ENCODE measurements around the gene ZNF225.
A peak's percentile ranks its signal among the peaks of the same experiment; 100 is the strongest.
"Not testable (repeated sequence)": the region's sequence is repeated elsewhere in the genome, so short reads cannot be mapped to it uniquely, and the experiment has no call there.

The ZNF225 gene

DNA sequence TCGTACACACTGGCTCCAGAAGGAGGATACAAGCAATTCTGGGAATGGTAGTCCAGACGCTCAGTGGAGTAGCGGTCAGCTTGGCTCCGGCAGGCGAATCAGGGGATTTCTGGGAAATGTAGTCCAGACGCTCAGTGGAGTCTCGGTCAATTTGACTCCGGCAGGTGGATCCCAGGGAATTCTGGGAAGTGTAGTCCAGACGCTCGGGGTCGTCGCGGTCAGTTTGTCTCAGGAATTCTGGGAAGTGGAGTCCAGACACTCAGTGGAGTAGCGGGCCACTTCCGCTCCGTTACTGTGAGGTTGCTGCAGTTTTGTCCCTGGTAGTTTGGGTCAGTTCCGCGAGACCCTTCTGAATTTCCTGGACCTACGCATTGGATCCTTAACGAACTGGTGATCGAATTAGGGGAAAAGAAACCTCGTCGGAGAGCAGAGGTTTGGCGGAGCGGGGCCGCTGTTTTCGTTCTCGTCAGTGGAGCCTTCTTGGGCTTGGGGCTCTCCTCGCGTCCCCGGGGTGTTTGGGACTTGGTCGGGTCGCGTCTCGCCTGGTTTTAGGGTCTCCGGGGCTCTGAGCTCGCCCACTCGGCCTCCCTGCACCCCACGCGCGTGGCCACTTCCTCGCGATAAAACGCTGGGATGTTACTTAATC is at the start of gene ZNF225:
TSS of gene ZNF225 (plus strand) at position 262 of the 646 bp plus-strand sequence. CDS start 2,429 bp downstream, outside the sequence.
- DNase-seq (ENCODE audit: low read depth in 2 of 2), result peak; percentile 56 to 59

DNA sequence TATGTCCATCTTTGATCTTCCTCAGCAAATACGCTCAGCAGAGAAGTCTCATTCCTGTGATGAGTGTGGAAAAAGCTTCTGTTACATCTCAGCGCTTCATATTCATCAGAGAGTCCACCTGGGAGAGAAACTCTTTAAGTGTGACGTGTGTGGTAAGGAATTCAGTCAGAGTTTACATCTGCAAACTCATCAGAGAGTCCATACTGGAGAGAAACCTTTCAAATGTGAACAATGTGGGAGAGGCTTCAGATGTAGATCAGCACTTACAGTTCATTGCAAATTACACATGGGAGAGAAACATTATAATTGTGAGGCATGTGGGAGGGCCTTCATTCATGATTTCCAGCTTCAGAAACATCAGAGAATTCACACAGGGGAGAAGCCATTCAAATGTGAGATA is 46.9 kb upstream of the ZNF225 start:
- DNase-seq (ENCODE audit: low read depth in 2 of 2), result no peak

DNA sequence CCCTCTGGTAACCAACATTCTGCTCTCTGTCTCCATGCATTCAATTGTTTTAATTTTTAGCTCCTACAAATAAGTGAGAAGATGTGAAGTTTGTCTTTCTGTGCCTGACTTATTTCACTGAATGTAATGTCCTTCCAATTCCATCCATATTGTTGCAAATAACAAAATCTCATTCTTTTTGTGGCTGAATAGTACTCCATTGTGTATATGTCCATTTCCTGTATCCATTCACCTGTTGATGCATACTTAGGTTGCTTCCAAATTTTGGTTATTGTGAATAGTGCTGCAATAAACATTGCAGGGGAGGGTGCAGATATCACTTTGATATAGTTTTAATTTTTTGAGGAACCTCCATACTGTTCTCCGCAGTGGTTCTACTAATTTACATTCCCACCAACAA is 43.8 kb upstream of the ZNF225 start:
- no peak for DNase-seq (ENCODE audit: low read depth in 2 of 2)

DNA sequence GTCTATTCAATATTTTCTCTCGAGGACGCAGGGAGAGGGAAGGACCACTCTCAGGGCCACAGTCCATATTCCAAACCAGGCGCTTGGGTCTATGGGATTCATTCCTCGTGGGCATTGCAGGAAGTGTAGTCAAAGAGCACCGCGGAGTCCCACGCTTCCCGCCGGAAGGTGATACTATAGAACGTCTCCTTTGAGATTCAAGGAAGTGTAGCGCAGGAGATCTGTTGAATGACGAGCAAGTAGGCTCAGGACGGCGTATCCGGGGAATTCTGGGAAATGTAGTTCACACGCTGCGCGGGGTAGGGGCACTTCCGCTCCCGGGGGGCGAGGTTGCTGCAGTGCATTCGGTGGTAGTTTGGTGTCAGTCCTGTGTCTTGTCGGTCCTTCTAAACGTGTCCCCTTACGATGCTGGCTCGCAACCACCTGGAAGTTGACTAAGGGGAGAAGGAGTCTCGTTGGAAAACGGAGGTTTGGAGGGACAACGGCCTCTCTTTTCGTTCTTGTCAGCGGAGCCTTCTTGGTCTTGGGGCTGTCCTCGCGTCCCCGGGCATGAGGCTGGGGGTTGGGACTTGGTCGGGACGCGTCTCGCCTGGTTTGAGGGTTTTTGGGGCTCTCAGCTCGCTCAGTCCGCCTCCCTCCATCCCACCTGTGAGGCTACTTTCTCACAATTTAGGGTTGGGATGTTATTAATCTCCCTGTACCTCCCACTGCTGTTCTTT is 41.2 kb upstream of the ZNF225 start, which contains the start of gene ZNF284:
TSS of gene ZNF284 (plus strand) at position 336 of the 719 bp plus-strand sequence. CDS start 4,231 bp downstream, outside the sequence.
- DNase-seq (ENCODE audit: low read depth in 2 of 2), result peak; percentile 57 to 60

DNA sequence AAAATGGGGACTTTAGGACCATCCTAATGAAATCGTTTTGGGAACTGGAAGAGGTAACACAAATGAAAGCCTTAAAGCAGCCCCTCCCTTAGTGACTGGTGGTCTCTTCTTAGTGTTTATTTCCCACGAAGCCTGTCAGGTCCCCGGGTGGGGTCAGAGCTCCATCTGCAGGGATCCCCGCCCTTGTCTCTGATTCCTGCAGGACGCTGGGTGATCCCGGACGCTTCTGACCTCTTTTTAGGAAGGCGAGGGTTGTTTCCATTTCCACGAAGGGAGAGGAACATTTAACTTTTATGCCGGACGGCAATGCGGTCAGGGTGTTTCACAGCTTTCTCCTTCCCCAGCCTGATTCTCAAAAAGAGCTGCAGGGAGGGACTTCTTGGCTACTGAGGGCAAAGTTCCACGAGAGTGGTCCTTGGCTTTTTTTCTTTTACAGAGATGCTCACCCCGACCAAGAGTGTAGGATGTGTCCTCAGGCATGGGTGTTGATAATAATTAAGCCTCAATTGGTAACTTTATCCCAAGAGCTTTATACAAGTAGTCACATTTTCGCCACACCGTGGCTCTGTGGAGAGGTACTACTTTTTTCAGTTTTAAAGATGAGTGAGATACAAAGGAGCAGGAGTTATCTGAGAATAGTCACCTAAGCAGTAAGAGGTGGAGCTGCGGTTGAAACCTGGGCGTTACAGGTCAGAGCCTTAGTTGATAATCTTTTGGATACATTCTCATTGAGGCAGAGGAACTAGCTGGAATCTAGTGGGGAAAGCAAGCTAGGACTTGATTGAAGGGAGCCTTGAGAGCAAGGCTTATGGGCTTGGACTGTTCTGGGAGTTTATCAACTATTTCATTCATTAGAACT is 40.4 kb upstream of the ZNF225 start:
- no peak for DNase-seq (ENCODE audit: low read depth in 2 of 2)

DNA sequence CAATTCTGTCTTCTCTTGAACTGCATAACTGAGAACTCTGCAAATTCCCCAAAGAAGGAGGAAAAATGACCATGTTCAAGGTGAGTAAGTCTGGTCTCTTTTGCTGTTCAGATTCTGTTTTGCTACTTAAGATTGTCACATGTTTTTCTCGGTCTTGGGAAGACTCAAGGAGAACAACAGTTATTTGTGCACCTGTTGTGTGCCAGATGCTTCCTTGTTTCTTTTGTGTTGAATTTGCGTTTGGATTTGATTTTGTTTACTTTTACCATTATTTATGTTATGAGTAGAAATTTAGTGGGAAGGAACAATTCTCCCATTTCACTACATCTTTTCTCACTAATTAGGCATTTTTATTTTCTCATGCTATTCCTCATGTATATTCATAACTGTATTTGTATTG is 36.9 kb upstream of the ZNF225 start:
- no peak for DNase-seq (ENCODE audit: low read depth in 2 of 2)

DNA sequence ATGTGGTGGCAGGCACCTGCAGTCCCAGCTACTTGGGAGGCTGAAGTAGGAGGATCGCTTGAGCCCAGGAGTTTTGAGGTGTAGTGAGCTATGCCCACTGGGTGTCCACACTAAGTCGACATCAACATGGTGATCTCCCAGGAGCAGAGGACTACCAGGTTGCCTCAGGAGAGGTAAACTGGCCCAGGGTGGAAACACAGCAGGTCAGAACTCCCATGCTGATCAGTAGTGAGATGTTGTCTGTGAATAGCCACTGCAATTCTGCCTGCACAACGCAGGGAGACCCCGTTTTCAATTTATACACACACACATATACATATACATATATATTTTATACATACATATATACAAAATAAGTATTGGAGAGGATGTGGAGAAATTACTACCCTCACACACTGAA is 21.1 kb upstream of the ZNF225 start:
- no peak for DNase-seq (ENCODE audit: low read depth in 2 of 2)

DNA sequence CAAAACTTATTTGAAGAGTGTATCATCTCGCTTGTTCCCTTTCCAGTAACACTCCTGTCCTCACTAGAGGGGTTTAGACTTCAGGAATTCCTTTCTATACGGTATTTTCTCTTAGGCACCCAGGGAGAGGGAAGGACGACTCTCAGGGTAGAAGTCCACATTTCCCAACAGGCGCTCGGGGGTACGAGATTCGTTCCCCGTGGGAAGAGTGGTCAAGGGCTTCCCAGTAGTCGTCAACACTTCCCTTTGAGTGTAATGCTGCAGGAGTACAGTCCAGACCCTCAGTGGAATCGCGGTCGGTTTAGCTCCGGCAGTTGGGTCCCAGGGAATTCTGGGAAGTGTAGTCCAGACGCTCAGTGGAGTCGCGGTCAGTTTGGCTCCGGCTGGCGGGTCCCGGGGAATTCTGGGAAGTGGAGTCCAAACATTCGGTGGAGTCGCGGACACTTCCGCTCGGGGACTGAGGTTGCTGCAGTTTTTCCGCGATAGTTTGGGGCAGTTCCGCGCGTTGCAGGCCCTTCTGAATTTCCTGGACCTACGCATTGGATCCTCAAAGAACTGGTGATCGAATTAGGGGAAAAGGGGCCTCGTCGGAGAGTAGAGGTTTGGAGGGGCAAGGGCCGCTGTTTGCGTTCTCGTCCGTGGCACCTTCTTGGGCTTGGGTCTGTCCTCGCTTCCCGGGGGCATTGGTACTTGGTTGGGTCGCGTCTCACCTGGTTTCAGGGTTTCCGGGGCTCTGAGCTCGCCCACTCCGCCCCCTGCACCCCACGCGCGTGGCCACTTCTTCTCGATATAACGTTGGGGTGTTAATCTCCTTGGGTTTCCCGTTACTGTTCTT is 19.1 kb upstream of the ZNF225 start, which contains the start of gene ZNF224:
TSS of gene ZNF224 (plus strand) at position 431 of the 835 bp plus-strand sequence. CDS start 3,513 bp downstream, outside the sequence.
- DNase-seq (ENCODE audit: low read depth in 2 of 2), result peak; percentile 47 to 60

GRCh38 chr19:44107751-44108150 is 5.4 kb upstream of the ZNF225 start:
- DNase-seq (ENCODE audit: low read depth in 2 of 2), result no peak

- no peak for DNase-seq (ENCODE audit: low read depth in 2 of 2)
Observed at GRCh38 chr19:44109458-44109857, 3.7 kb upstream of the ZNF225 start.

- DNase-seq (ENCODE audit: low read depth in 2 of 2), result no peak
Observed at GRCh38 chr19:44111910-44112463, 1.2 kb upstream of the ZNF225 start.

- DNase-seq (ENCODE audit: low read depth in 2 of 2), result no peak
Observed at GRCh38 chr19:44112802-44113137, 429 bp upstream of the ZNF225 start.

DNA sequence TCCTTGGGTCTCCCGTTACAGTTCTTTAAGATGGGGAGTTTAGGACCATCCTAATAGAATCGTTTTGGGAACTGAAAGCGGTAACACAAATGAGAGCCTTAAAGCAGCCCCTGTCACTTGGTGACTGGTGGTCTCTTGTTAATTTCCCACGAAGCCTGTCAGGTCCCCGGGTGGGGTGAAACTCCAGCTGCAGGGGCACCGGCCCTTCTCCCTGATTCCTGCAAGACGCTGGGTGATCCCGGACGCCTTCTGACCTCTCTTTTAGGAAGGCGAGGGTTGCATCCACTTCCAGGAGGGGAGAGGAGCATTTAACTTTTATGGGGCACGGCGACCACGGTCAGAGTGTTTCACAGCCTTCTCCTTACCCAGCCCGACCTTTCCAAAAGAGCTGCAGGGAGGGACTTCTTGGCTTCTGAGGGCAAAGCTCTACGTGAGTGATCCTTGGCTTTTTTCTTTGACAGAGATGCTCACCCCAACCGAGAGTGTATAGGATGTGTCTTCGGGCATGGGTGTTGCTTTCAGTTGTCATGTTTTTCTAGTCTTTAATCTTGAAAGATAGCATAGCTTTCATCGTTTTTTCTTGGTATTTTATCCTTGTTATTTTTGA is 688 bp downstream of the ZNF225 start:
- no peak for DNase-seq (ENCODE audit: low read depth in 2 of 2)

GRCh38 chr19:44121162-44121561 is 8.0 kb downstream of the ZNF225 start:
- not testable (repeated sequence) for DNase-seq (ENCODE audit: low read depth in 2 of 2)

DNA sequence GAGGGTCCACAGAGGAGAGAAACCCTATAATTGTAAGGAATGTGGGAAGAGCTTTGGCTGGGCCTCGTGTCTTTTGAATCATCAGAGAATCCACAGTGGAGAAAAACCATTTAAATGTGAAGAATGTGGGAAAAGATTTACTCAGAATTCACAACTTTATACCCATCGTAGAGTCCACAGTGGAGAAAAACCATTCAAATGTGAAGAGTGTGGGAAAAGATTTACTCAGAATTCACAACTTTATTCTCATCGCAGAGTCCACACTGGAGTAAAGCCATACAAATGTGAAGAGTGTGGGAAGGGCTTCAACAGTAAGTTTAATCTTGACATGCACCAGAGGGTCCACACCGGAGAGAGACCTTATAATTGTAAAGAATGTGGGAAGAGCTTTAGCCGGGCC is 18.8 kb downstream of the ZNF225 start:
- no peak for DNase-seq (ENCODE audit: low read depth in 2 of 2)

DNA sequence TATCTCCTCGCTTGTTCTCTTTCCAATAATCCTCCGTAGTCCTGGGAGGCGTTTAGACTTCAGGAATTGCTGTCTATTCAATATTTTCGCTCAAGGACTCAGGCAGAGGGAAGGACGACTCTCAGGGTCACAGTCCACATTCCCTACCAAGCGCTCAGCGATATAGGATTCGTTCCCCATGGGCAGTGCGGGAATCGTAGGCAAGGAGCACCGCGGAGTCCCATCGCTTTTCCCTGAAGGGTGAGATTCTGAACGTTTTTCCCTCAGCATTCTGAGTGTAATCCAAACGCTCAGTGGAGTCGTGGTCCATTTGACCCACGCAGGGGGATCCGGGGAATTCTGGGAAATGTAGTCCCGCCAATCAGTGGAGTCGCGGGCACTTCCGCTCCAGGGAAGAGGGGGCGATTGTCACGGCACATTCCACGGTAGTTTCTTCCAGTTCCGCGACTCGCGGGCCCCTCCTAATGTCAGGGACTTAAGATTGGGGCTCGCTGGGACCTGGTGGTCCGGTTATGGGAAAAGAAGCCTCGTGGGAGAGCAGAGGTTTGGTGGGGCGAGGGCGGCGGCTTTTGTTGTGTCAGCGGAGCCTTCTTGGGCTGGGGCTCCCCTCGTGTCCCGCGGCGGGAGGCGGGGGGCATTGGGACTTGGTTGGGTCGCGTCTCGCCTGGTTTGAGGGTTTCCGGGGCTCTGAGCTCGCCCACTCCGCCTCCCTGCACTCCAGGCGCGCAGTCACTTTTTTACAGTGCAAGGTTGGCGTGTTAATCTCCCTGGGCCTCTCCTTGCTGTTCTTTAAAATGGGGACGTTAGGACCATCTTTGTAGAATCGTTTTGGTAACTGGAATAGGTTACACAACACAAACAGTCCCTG is 28.2 kb downstream of the ZNF225 start, which contains the start of gene ZNF234:
TSS of gene ZNF234 (plus strand) at position 364 of the 868 bp plus-strand sequence. CDS start 3,079 bp downstream, outside the sequence.
- DNase-seq (ENCODE audit: low read depth in 2 of 2), result peak; percentile 14 to 42

DNA sequence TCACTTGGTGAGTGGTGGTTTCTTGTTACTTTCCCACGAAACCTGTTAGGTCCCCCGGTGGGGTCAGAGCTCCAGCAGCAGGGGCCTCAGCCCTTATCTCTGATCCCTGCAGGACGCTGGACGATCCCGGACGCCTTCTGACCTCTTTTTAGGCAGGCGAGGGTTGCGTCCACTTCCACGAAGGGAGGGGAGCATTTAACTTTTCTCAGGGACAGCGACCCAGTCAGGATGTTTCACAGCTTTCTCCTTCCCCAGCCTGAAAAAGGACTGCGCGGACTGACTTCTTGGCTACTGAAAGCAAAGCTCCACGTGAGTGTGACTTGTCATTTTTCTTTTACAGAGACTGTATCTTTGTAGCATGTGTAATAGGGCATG is 28.8 kb downstream of the ZNF225 start:
- no peak for DNase-seq (ENCODE audit: low read depth in 2 of 2)

DNA sequence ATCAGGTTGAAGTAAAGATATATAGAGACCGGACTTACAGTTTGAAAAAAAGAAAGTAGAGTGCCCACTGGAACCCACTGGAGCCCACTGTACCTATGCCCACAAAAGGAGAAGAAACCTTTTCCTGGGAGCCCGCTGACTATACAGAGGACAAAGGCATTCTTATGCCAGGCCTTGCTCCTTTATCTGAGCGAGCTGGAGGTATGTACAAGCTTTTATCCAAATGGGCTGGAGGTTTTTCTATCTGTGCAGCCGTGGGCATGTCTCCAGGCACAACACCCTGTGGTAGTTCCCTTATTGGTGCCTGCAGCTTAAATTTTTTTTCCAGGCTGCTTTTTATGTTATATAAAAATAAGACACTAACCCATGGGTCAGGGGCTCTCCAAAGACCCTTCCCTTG is 36.6 kb downstream of the ZNF225 start:
- DNase-seq (ENCODE audit: low read depth in 2 of 2), result no peak

GRCh38 chr19:44151491-44151890 is 38.3 kb downstream of the ZNF225 start:
- no peak for DNase-seq (ENCODE audit: low read depth in 2 of 2)

GRCh38 chr19:44156475-44156874 is 43.3 kb downstream of the ZNF225 start:
- DNase-seq (ENCODE audit: low read depth in 2 of 2), result no peak
